ENCODE data around the gene MAPKBP1.

GRCh38 chr15:41829959-41830646, 55.8 kb downstream of the MAPKBP1 start:
- TF ChIP-seq ZBTB17 (tag by site-specific recombination; IDR thresholded peaks at IDR 0.05), result no peak
- TF ChIP-seq ZNF280D (tag by site-specific recombination; IDR thresholded peaks at IDR 0.05), result no peak
- TF ChIP-seq ZNF677 (tag by site-specific recombination; IDR thresholded peaks at IDR 0.05), result no peak
